Activated naive CD8-positive, alpha-beta T cell (primary cell): Measurements from ENCODE around the gene HMGN4.
"Not testable (repeated sequence)": the region's sequence is repeated elsewhere in the genome, so short reads cannot be mapped to it uniquely, and the experiment has no call there.

Source experiments
- H3K27ac Mint-ChIP-seq: one replicate; pipeline ENCODE4 v1.8.0; 2021; ENCODE audit warnings: mixed read lengths
- H3K27me3 Mint-ChIP-seq: one replicate; pipeline ENCODE4 v1.8.0; 2021; ENCODE audit warnings: mixed read lengths
- H3K36me3 Mint-ChIP-seq: one replicate; pipeline ENCODE4 v1.8.0; 2021; ENCODE audit warnings: mixed read lengths
- H3K4me1 Mint-ChIP-seq: one replicate; pipeline ENCODE4 v1.8.0; 2021; ENCODE audit warnings: low read depth, mixed read lengths
- H3K4me3 Mint-ChIP-seq: one replicate; pipeline ENCODE4 v1.8.0; 2021; ENCODE audit warnings: mild to moderate bottlenecking, mixed read lengths
- H3K9me3 Mint-ChIP-seq: one replicate; pipeline ENCODE4 v1.8.0; 2021; ENCODE audit warnings: low read depth, mixed read lengths

The HMGN4 gene

DNA sequence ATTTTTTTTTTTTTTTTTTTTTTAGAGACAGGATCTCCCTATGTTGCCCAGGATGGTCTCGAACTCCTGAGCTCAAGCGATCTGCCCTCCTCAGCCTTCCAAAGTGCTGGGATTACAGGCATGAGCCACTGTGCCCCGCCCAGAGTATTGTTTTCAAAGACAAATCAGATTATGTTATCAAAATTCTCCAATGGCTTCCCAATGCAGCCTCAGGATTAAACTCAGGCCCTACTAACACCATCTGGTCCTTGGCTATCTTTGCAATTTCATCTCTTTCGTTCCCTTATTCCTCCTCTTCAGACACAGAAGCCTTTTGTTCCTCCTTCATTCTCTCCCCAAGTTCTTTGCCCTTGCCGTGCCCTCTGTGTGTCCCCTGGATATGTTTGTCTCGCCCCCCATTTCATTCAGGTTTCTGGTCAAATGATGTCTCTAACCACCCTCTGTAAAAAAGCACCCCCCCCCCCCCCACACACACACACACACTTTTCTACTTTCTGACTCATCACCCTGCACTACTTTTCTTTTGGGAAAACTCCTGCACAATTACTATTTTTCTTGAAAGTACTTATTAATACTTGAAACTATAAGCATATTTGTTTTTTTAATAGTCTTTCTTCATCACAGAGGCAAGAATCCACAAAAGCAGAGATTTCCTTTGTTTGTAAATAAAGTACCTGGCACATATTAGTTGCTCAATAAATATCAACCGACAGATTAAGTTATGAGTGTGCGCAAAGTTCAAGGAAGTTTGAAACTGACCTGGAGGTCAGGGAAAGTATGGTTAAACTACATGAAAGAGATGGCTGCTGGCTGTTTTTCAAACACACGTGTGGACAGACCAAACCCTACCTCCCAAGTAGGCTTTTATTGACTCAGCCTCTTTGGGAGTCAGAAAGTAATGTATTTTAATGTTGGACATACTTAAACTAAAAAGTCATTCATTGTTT lies 21.4 kb upstream of the HMGN4 start:
- no peaks in the 10 kb centered on the region for H3K9me3 Mint-ChIP-seq
- no peak overlapping the region for H3K4me3 Mint-ChIP-seq
- H3K36me3 Mint-ChIP-seq = no peaks in the 10 kb centered on the region
- no peaks in the 10 kb centered on the region for H3K27me3 Mint-ChIP-seq
- no peak overlapping the region for H3K27ac Mint-ChIP-seq
- H3K4me1 Mint-ChIP-seq = peaks cover 15% of the 10 kb centered on the region

- H3K27ac Mint-ChIP-seq = no peak overlapping the region
- no peaks in the 10 kb centered on the region for H3K36me3 Mint-ChIP-seq
- peaks cover 34% of the 10 kb centered on the region for H3K4me1 Mint-ChIP-seq
- no peaks in the 10 kb centered on the region for H3K27me3 Mint-ChIP-seq
- no peaks in the 10 kb centered on the region for H3K9me3 Mint-ChIP-seq
- H3K4me3 Mint-ChIP-seq = no peak overlapping the region
Observed at GRCh38 chr6:26519359-26519758, 18.8 kb upstream of the HMGN4 start.

- Mint-ChIP-seq H3K27ac (peak overlapping the region; percentile 91), H3K27me3 (no peaks in the 10 kb centered on the region), H3K9me3 (no peaks in the 10 kb centered on the region), H3K36me3 (no peaks in the 10 kb centered on the region), H3K4me1 (peaks cover 34% of the 10 kb centered on the region), H3K4me3 (peak overlapping the region; percentile 83)
Observed at GRCh38 chr6:26520237-26520849, 17.8 kb upstream of the HMGN4 start.

GRCh38 chr6:26520850-26521599 lies 17.1 kb upstream of the HMGN4 start:
- H3K36me3 Mint-ChIP-seq = no peaks in the 10 kb centered on the region
- H3K4me1 Mint-ChIP-seq = peaks cover 34% of the 10 kb centered on the region
- H3K27me3 Mint-ChIP-seq = no peaks in the 10 kb centered on the region
- peak overlapping the region; percentile 93 for H3K4me3 Mint-ChIP-seq
- H3K9me3 Mint-ChIP-seq = no peaks in the 10 kb centered on the region
- peak overlapping the region; percentile 97 for H3K27ac Mint-ChIP-seq

DNA sequence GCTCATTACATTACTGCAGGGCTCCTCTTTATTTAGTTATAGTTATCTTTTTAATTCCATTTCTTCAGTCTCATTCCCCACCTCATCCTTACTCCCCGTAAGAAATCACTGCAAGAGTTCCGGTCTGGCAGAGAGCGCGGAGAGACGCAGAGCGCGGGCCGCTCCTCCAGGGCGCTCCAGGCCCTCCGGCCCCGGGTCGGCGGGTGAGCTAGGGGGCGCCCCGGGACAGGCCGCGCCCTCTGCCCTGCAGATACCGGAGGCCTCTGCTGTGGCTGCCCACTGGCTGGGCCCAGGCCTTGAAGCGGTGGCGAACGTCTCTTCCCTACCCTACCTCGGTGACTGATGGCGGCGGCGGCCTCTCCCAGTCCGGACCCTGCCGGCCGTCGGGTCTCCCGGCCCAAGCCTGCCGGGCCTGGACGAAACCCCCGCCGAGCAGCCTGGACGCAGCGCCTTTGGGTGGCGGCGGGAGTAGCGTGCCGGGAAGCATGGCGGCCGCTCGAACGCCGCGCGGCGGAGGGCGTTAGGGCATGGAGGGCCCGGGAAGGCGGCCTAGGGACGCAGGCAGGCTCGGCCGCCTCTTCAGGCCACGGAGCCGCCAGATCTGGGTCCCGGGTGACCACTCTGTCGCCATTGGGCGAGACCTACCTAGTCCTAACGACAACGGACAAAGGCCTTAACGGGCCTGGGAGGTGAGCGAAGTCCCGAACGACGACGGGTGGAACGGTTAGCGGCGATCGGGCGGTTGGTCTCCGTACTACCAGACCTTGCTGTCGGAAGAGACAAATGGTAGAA lies 16.4 kb upstream of the HMGN4 start:
- Mint-ChIP-seq H3K36me3 (no peaks in the 10 kb centered on the region), H3K4me3 (peak overlapping the region; percentile 93), H3K27me3 (no peaks in the 10 kb centered on the region), H3K9me3 (no peaks in the 10 kb centered on the region), H3K27ac (peak overlapping the region; percentile 97), H3K4me1 (peaks cover 34% of the 10 kb centered on the region)

- H3K4me3 Mint-ChIP-seq = peak overlapping the region; percentile 93
- not testable (repeated sequence) for H3K27me3 Mint-ChIP-seq, H3K36me3 Mint-ChIP-seq, H3K9me3 Mint-ChIP-seq
- peak overlapping the region; percentile 84 for H3K27ac Mint-ChIP-seq
- peaks cover 34% of the 10 kb centered on the region for H3K4me1 Mint-ChIP-seq
Observed at GRCh38 chr6:26522486-26523228, 15.5 kb upstream of the HMGN4 start.

DNA sequence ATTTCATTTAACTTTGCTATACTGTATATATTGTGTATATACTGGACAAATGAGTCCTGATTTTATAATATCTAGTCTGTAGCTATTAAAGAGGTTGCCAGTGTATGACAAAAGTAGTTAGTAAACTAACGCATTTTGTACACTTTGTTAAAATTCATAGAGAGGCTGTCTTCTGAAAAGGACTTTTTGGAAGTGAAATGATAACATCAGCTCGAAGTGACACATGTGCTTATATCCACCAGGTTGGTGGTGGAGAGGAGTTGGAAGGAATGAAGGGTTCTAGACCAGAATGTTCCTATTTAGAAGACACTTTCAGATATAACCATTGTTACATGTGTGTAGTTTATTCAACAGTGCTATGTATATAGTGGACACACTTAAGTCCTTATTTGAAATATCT lies 13.9 kb upstream of the HMGN4 start:
- H3K9me3 Mint-ChIP-seq, H3K36me3 Mint-ChIP-seq, H3K4me3 Mint-ChIP-seq, H3K27me3 Mint-ChIP-seq, H3K27ac Mint-ChIP-seq: not testable (repeated sequence)
- peaks cover 45% of the 10 kb centered on the region for H3K4me1 Mint-ChIP-seq

- H3K27ac Mint-ChIP-seq = no peak overlapping the region
- no peaks in the 10 kb centered on the region for H3K36me3 Mint-ChIP-seq
- H3K4me1 Mint-ChIP-seq = peaks cover 49% of the 10 kb centered on the region
- no peak overlapping the region for H3K4me3 Mint-ChIP-seq
- no peaks in the 10 kb centered on the region for H3K9me3 Mint-ChIP-seq
- H3K27me3 Mint-ChIP-seq = no peaks in the 10 kb centered on the region
Observed at GRCh38 chr6:26524722-26525370, 13.3 kb upstream of the HMGN4 start.

DNA sequence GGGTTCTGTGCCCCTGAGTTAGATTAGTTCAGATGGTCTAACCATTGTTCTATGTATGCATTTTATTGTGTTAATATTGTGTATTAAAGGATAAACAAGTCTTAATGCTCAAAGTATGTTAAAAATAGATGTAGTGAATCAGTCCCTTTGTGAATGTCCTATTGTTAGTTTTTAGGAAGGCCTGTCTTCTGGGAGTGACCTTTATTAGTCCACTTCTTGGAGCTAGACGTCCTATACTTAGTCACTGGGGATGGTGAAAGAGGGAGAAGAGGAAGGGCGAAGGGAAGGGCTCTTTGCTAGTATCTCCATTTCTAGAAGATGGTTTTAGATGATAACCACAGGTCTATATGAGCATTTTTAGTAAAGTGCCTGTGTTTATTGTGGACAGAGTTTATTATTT lies 12.3 kb upstream of the HMGN4 start:
- H3K4me1 Mint-ChIP-seq = peaks cover 43% of the 10 kb centered on the region
- H3K27ac Mint-ChIP-seq = no peak overlapping the region
- no peaks in the 10 kb centered on the region for H3K9me3 Mint-ChIP-seq
- H3K27me3 Mint-ChIP-seq = no peaks in the 10 kb centered on the region
- no peak overlapping the region for H3K4me3 Mint-ChIP-seq
- H3K36me3 Mint-ChIP-seq = no peaks in the 10 kb centered on the region

DNA sequence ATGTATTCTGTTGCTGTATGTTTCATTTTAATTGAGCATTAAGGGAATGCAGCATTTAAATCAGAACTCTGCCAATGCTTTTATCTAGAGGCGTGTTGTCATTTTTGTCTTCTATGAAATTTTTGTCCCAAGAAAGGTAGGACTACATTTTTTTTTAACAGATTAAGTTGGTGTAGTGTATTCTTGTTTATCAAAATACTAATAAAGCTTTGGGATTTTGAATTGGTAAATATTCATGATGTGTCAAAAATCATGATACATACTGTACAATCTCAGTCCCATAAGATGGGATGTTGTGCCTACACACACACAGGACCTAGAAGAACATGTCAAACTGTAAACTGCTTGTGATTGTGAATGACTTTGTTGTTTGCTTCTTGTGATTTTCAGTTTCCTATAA lies 11.2 kb upstream of the HMGN4 start:
- Mint-ChIP-seq H3K36me3 (no peaks in the 10 kb centered on the region), H3K27me3 (no peaks in the 10 kb centered on the region), H3K27ac (no peak overlapping the region), H3K4me3 (no peak overlapping the region), H3K9me3 (no peaks in the 10 kb centered on the region), H3K4me1 (peaks cover 46% of the 10 kb centered on the region)

GRCh38 chr6:26530203-26530602 lies 8.0 kb upstream of the HMGN4 start:
- Mint-ChIP-seq H3K36me3 (no peaks in the 10 kb centered on the region), H3K4me3 (no peak overlapping the region), H3K27me3 (no peaks in the 10 kb centered on the region), H3K9me3 (peaks cover 4% of the 10 kb centered on the region), H3K4me1 (peaks cover 50% of the 10 kb centered on the region), H3K27ac (no peak overlapping the region)

- no peak overlapping the region for H3K27ac Mint-ChIP-seq
- H3K4me1 Mint-ChIP-seq = peaks cover 58% of the 10 kb centered on the region
- no peaks in the 10 kb centered on the region for H3K36me3 Mint-ChIP-seq
- peaks cover 4% of the 10 kb centered on the region for H3K9me3 Mint-ChIP-seq
- no peaks in the 10 kb centered on the region for H3K27me3 Mint-ChIP-seq
- peak overlapping the region; percentile 99 for H3K4me3 Mint-ChIP-seq
Observed at GRCh38 chr6:26531897-26532296, 6.3 kb upstream of the HMGN4 start.

- H3K4me1 Mint-ChIP-seq = peaks cover 63% of the 10 kb centered on the region
Observed at GRCh38 chr6:26532699-26533531, 5.3 kb upstream of the HMGN4 start.

More at GRCh38 chr6:26532699-26533531, 5.3 kb upstream of the HMGN4 start:
- no peaks in the 10 kb centered on the region for H3K27me3 Mint-ChIP-seq
- peak overlapping the region; percentile 95 for H3K27ac Mint-ChIP-seq
- no peaks in the 10 kb centered on the region for H3K36me3 Mint-ChIP-seq
- H3K4me3 Mint-ChIP-seq = peak overlapping the region; percentile 99
- peaks cover 4% of the 10 kb centered on the region for H3K9me3 Mint-ChIP-seq
